Astrocyte (in vitro differentiated cells and primary cell): Measurements from ENCODE around the gene MKRN3. TPM values are rescaled to one million over a fixed set of nuclear protein-coding genes. Genes with fewer than 3 reads are reported as not detected.

Source experiments
- microRNA-seq: library from miRNA; unstranded; fragments of <30 nt; microRNA quantifications from one replicate; pipeline ENCODE4 v1.2.0, GENCODE V29; 2020
- total RNA-seq: library from RNA; stranded (reverse); gene quantifications from 2 replicates; pipeline ENCODE4 v1.2.1, GENCODE V29; 2021

Gene MKRN3
- total RNA-seq, 1 donor from 2014 or later = not detected

Small RNAs within 50 kb of the gene (microRNA-seq; reads per million reads assigned to microRNA genes)
- gene MIR4508 = not detected

Other genes starting within 250 kb of the MKRN3 start
- not detected in 2 replicates for gene GOLGA6L26, start 231.5 kb upstream of the MKRN3 start, total RNA-seq
- gene GOLGA8S, start 210.9 kb upstream of the MKRN3 start, total RNA-seq = 0.14 and 0.26 TPM in 2 replicates
- not detected in 2 replicates for gene GOLGA6L2, start 118.4 kb upstream of the MKRN3 start, total RNA-seq
- 8.1 and 8.6 TPM in 2 replicates for gene MAGEL2, start 82.2 kb downstream of the MKRN3 start, total RNA-seq
- 59.5 and 61.6 TPM in 2 replicates for gene NDN, start 121.6 kb downstream of the MKRN3 start, total RNA-seq